HepG2 (cell line): ENCODE data around the gene OXLD1. TPM values are rescaled to one million over a fixed set of nuclear protein-coding genes. Genes with fewer than 3 reads are reported as not detected.
A peak's percentile ranks its signal among the peaks of the same experiment; 100 is the strongest.

Source experiments
- BORCS8-MEF2B ChIP-seq: sonication (generic); formaldehyde crosslinking; IDR thresholded peaks from 2 replicates; pipeline ENCODE4 v1.8.0; 2022; ENCODE audit warnings: mild to moderate bottlenecking, missing genetic modification reagents
- GABPA ChIP-seq, 2 experiments: IDR thresholded peaks; 2 replicates each; pipeline ENCODE4 v1.6.1; 2011 to 2016; ENCODE audit warnings: low read depth in 2 of 2, low read length in 1 of 2, missing biosample characterization in 1 of 2, missing genetic modification characterization in 1 of 2
- GZF1 ChIP-seq: sonication (generic); formaldehyde crosslinking; IDR thresholded peaks from 2 replicates; pipeline ENCODE4 v1.5.1; 2020; ENCODE audit warnings: mild to moderate bottlenecking, missing genetic modification reagents
- MAFK ChIP-seq, 2 experiments: IDR thresholded peaks in 1 of 2; conservative IDR thresholded peaks in 1 of 2; 2 replicates each; pipeline ENCODE4 v1.6.1; 2011; ENCODE audit warnings: improper control_type of control experiment in 2 of 2, low read length in 2 of 2
- MBNL3 ChIP-seq: fragments of 250-450 bp; sonication (Bioruptor Pico); conservative IDR thresholded peaks from 2 replicates; pipeline ENCODE4 v1.8.0; 2022; ENCODE audit warnings: mild to moderate bottlenecking, inconsistent platforms
- MLLT10 ChIP-seq: sonication (generic); formaldehyde crosslinking; IDR thresholded peaks from 2 replicates; pipeline ENCODE4 v1.4.0; 2020; ENCODE audit warnings: missing genetic modification reagents
- NRL ChIP-seq: sonication (generic); formaldehyde crosslinking; IDR thresholded peaks from 2 replicates; pipeline ENCODE4 v1.5.0; 2020; ENCODE audit warnings: missing genetic modification reagents, mild to moderate bottlenecking, moderate library complexity, borderline replicate concordance
- POLR2A ChIP-seq, 2 experiments: IDR thresholded peaks; 2 replicates each; pipeline ENCODE4 v1.6.1; 2011; ENCODE audit warnings: low read depth in 2 of 2, low read length in 2 of 2, mild to moderate bottlenecking in 1 of 2, moderate library complexity in 1 of 2; ENCODE audit not compliant: insufficient read depth in 1 of 2
- TBX2 ChIP-seq: sonication (generic); formaldehyde crosslinking; IDR thresholded peaks from 2 replicates; pipeline ENCODE4 v1.5.0; 2020; ENCODE audit warnings: missing genetic modification reagents, mild to moderate bottlenecking, borderline replicate concordance
- TEAD2 ChIP-seq: sonication (generic); formaldehyde crosslinking; IDR thresholded peaks from 2 replicates; pipeline ENCODE4 v1.9.0; 2021; ENCODE audit warnings: missing genetic modification reagents
- THRA ChIP-seq: sonication (generic); formaldehyde crosslinking; IDR thresholded peaks from 2 replicates; pipeline ENCODE4 v1.4.0; 2020; ENCODE audit warnings: missing genetic modification reagents, borderline replicate concordance
- TOE1 ChIP-seq: sonication (generic); formaldehyde crosslinking; IDR thresholded peaks from 2 replicates; pipeline ENCODE4 v1.4.0; 2020; ENCODE audit warnings: mild to moderate bottlenecking, missing genetic modification reagents
- ZBTB21 ChIP-seq: sonication (generic); formaldehyde crosslinking; IDR thresholded peaks from 2 replicates; pipeline ENCODE4 v1.4.0; 2020; ENCODE audit warnings: missing genetic modification reagents
- ZNF136 ChIP-seq: sonication (generic); formaldehyde crosslinking; IDR thresholded peaks from 2 replicates; pipeline ENCODE4 v1.8.1; 2022; ENCODE audit warnings: low read depth, mild to moderate bottlenecking, moderate library complexity, missing genetic modification reagents
- ZNF460 ChIP-seq: sonication (generic); formaldehyde crosslinking; IDR thresholded peaks from 2 replicates; pipeline ENCODE4 v1.5.1; 2020; ENCODE audit warnings: missing genetic modification reagents, mild to moderate bottlenecking, borderline replicate concordance
- ZNF563 ChIP-seq: sonication (generic); formaldehyde crosslinking; IDR thresholded peaks from 2 replicates; pipeline ENCODE4 v1.8.0; 2022; ENCODE audit warnings: mild to moderate bottlenecking, moderate library complexity, missing genetic modification reagents
- ZNF619 ChIP-seq: sonication (generic); formaldehyde crosslinking; IDR thresholded peaks from 2 replicates; pipeline ENCODE4 v1.4.0; 2020; ENCODE audit warnings: mild to moderate bottlenecking, missing genetic modification reagents
- ZNF691 ChIP-seq: sonication (generic); formaldehyde crosslinking; IDR thresholded peaks from 2 replicates; pipeline ENCODE4 v1.4.0; 2020; ENCODE audit warnings: missing genetic modification reagents, low read depth, mild to moderate bottlenecking, borderline replicate concordance
- ZNF883 ChIP-seq: sonication (generic); formaldehyde crosslinking; IDR thresholded peaks from 2 replicates; pipeline ENCODE4 v1.5.1; 2020; ENCODE audit warnings: mild to moderate bottlenecking, missing genetic modification reagents; ENCODE audit errors: not compliant biosample characterization
- polyA plus RNA-seq, 8 experiments: library from polyadenylated mRNA; depleted of rRNA in 3 of 8; stranded (reverse) in 7 of 8; unstranded in 1 of 8; fragments of >200 nt; fragmentation: Illumina TruSeq in 4 of 8; extraction: Trizol in 4 of 8; gene quantifications; 2 replicates each; pipeline versions ENCODE4 v1.2.1 to v1.2.3, GENCODE V29; 2011 to 2016; ENCODE audit warnings: low read depth in 4 of 8, missing spikeins in 1 of 8, mixed read lengths in 1 of 8; ENCODE audit not compliant: insufficient read depth in 1 of 8
- total RNA-seq, 5 experiments: library from RNA; depleted of rRNA; stranded (reverse); fragments of >200 nt; fragmentation: Illumina TruSeq; extraction: Trizol; gene quantifications; 2 replicates each; pipeline ENCODE4 v1.2.3, GENCODE V29; 2016; ENCODE audit warnings: low read depth in 1 of 5
- TF ChIP-seq, protein P1 (sequence below): sonication (generic); formaldehyde crosslinking; IDR thresholded peaks from 2 replicates; pipeline ENCODE4 v1.4.0; 2020; ENCODE audit warnings: mild to moderate bottlenecking, missing genetic modification reagents, borderline replicate concordance
- TF ChIP-seq, protein P2 (sequence below): IDR thresholded peaks from 2 replicates; pipeline ENCODE4 v1.6.1; 2016
- TF ChIP-seq, protein P3 (sequence below): IDR thresholded peaks from 2 replicates; pipeline ENCODE4 v1.6.1; 2012; ENCODE audit warnings: low read depth, low read length, improper control_type of control experiment

Gene OXLD1
- total and polyA plus RNA-seq, 2 of the 13 experiments (the other 11 are each of a cell fraction or from before 2014, with no cell fraction given), result 27.1 to 37.5 TPM

DNA sequence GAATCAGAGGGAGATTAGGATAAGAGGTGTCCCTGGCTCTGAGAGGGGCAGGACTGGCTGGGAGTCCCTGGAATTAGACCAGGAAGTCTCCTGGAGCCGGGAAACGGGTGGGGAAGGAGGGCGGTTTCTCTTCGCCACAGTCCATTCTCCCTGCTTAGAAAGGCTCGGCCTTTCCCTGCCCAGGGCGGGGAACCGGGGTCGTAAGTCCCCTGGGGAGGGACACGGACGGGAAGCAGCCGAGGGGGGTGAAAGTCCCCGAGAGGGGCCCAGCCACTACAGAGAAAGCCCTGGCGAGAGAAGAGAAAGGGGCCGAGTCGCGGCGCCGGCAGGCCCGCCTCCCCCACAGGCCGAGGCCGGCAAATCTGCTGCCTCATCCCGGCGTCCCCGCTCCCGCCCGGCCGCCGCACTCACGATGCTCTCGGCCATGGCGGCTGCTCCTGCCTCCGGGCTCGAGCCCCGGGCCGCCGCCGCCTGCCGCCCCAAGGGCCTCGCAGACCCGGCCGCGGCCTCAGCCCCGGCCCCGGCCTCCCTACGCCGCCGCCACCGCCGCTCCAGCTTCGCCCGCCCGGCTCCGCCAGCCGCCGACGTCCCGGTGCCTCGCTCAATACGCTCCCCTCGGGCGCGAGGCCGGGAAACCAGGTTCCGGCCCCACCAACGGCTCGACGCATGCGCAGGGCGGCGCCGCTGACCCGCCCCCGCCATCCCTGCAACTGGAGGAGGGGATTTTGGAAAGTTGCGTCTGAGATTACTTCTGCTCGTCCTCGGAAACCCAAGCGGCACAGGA lies 29.7 kb downstream of the OXLD1 start, which contains the start of the genes NPLOC4 and TSPAN10 (continued):
- TF ChIP-seq ZNF136 (CRISPR knock-in tag) (no peak), NRL (CRISPR knock-in tag) (no peak), BORCS8-MEF2B (peak; percentile 84), TBX2 (CRISPR knock-in tag) (no peak), THRA (CRISPR knock-in tag) (peak; percentile 81), GABPA (IDR thresholded peaks at IDR 0.05; ENCODE audit: low read depth, low read length) (peak; percentile 87), GABPA (CRISPR knock-in tag; IDR thresholded peaks at IDR 0.05; ENCODE audit: low read depth) (peak; percentile 84), MLLT10 (CRISPR knock-in tag) (no peak), POLR2A (IDR thresholded peaks at IDR 0.05; ENCODE audit: insufficient read depth in 1 of 2, low read depth in 2 of 2, low read length in 2 of 2) (peak; percentile 64 to 81), ZNF883 (CRISPR knock-in tag) (no peak), ZNF460 (CRISPR knock-in tag) (no peak), TOE1 (CRISPR knock-in tag) (no peak; the same call in 1 of the 2 replicates), TEAD2 (CRISPR knock-in tag) (0 out of 2 replicates have a peak, but pooled peaks have one; percentile 20), ZNF619 (CRISPR knock-in tag) (no peak), ZNF691 (CRISPR knock-in tag) (no peak; the same call in 1 of the 2 replicates), GZF1 (CRISPR knock-in tag) (no peak), ZNF563 (CRISPR knock-in tag) (peak; percentile 81), MBNL3 (CRISPR knock-in tag) (no peak), ZBTB21 (CRISPR knock-in tag) (no peak; the same call in 1 of the 2 replicates), MAFK (conservative IDR thresholded peaks at IDR 0.05 in 1 of 2, IDR thresholded peaks at IDR 0.05 in 1 of 2; ENCODE audit: low read length in 2 of 2) (no peak; a peak in 1 of 4 replicates)
- TF ChIP-seq, protein P1, sequence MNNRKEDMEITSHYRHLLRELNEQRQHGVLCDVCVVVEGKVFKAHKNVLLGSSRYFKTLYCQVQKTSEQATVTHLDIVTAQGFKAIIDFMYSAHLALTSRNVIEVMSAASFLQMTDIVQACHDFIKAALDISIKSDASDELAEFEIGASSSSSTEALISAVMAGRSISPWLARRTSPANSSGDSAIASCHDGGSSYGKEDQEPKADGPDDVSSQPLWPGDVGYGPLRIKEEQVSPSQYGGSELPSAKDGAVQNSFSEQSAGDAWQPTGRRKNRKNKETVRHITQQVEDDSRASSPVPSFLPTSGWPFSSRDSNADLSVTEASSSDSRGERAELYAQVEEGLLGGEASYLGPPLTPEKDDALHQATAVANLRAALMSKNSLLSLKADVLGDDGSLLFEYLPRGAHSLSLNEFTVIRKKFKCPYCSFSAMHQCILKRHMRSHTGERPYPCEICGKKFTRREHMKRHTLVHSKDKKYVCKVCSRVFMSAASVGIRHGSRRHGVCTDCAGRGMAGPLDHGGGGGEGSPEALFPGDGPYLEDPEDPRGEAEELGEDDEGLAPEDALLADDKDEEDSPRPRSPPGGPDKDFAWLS (CRISPR knock-in tag), result no peak
- TF ChIP-seq, protein P2, sequence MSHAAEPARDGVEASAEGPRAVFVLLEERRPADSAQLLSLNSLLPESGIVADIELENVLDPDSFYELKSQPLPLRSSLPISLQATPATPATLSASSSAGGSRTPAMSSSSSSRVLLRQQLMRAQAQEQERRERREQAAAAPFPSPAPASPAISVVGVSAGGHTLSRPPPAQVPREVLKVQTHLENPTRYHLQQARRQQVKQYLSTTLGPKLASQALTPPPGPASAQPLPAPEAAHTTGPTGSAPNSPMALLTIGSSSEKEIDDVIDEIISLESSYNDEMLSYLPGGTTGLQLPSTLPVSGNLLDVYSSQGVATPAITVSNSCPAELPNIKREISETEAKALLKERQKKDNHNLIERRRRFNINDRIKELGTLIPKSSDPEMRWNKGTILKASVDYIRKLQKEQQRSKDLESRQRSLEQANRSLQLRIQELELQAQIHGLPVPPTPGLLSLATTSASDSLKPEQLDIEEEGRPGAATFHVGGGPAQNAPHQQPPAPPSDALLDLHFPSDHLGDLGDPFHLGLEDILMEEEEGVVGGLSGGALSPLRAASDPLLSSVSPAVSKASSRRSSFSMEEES (CRISPR knock-in tag), result peak; percentile 73
- TF ChIP-seq, protein P3, sequence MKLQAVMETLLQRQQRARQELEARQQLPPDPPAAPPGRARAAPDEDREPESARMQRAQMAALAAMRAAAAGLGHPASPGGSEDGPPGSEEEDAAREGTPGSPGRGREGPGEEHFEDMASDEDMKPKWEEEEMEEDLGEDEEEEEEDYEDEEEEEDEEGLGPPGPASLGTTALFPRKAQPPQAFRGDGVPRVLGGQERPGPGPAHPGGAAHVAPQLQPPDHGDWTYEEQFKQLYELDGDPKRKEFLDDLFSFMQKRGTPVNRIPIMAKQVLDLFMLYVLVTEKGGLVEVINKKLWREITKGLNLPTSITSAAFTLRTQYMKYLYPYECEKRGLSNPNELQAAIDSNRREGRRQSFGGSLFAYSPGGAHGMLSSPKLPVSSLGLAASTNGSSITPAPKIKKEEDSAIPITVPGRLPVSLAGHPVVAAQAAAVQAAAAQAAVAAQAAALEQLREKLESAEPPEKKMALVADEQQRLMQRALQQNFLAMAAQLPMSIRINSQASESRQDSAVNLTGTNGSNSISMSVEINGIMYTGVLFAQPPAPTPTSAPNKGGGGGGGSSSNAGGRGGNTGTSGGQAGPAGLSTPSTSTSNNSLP, result no peak
